Gastroesophageal sphincter (tissue), 4 donors: Measurements from ENCODE around the gene NRXN3. TPM values are rescaled to one million over a fixed set of nuclear protein-coding genes. Genes with fewer than 3 reads are reported as not detected.
"Not testable (repeated sequence)": the region's sequence is repeated elsewhere in the genome, so short reads cannot be mapped to it uniquely, and the experiment has no call there.

Source experiments
- ATAC-seq: fragments of 150-250 bp; one replicate; pipeline ENCODE4 v1.9.1; 2016; ENCODE audit warnings: mild to moderate bottlenecking, moderate library complexity
- H3K27ac ChIP-seq, 4 donors: fragments of 200-600 bp; sonication (generic) in 3 of 4; 1 replicate in 3 of 4; 2 replicates in 1 of 4; pipeline ENCODE4 v1.5.1; 2016 to 2019
- H3K27me3 ChIP-seq: fragments of 200-600 bp; sonication (generic); one replicate; pipeline ENCODE4 v1.5.1; 2019
- H3K36me3 ChIP-seq, 2 donors: fragments of 200-600 bp; sonication (generic); one replicate each; pipeline ENCODE4 v1.5.1; 2019; ENCODE audit warnings: control low read depth in 1 of 2
- H3K4me1 ChIP-seq, 3 donors: fragments of 200-600 bp; sonication (generic); 1 replicate in 2 of 3; 2 replicates in 1 of 3; pipeline ENCODE4 v1.5.1; 2016 to 2019; ENCODE audit warnings: control low read depth in 2 of 3
- H3K4me3 ChIP-seq, 2 donors: fragments of 200-600 bp; sonication (generic); one replicate each; pipeline ENCODE4 v1.5.1; 2019; ENCODE audit warnings: mild to moderate bottlenecking in 1 of 2, moderate library complexity in 1 of 2
- H3K9me3 ChIP-seq, 3 donors: fragments of 200-600 bp; sonication (generic); one replicate each; pipeline ENCODE4 v1.5.1; 2017 to 2019; ENCODE audit warnings: control low read depth in 2 of 3
- CTCF ChIP-seq, 4 experiments: fragments of 200-600 bp in 2 of 4; fragments of 450-650 bp in 2 of 4; sonication (generic) in 1 of 4; IDR thresholded peaks; one replicate each; pipeline ENCODE4 v1.5.1; 2017 to 2019; ENCODE audit warnings: antibody characterized with exemption in 4 of 4, mild to moderate bottlenecking in 2 of 4, moderate library complexity in 2 of 4
- EP300 ChIP-seq: sonication (generic); formaldehyde crosslinking; IDR thresholded peaks from one replicate; pipeline ENCODE4 v1.6.1; 2017; ENCODE audit warnings: antibody characterized with exemption, mild to moderate bottlenecking
- POLR2A ChIP-seq, 2 donors: fragments of 450-650 bp; IDR thresholded peaks; one replicate each; pipeline ENCODE4 v1.6.1; 2017; ENCODE audit warnings: antibody characterized with exemption in 2 of 2, mild to moderate bottlenecking in 2 of 2, moderate library complexity in 1 of 2
- POLR2AphosphoS5 ChIP-seq: sonication (generic); formaldehyde crosslinking; IDR thresholded peaks from one replicate; pipeline ENCODE4 v1.6.1; 2017; ENCODE audit warnings: antibody characterized with exemption
- WGBS, 2 donors: methylation state at CpG; one replicate each; pipeline ENCODE4 v1.1.5; 2018; ENCODE audit warnings: low coverage in 1 of 2; 5-methylcytosine and 5-hydroxymethylcytosine counted together
- total RNA-seq, 4 donors: library from RNA; depleted of rRNA; stranded (reverse); fragments of >200 nt; gene quantifications; one replicate each; pipeline ENCODE4 v1.1.0, GENCODE V29; 2016

The NRXN3 gene
- total RNA-seq, 4 donors from 2014 or later, result 74.2 to 192 (median 98.2) TPM

DNA sequence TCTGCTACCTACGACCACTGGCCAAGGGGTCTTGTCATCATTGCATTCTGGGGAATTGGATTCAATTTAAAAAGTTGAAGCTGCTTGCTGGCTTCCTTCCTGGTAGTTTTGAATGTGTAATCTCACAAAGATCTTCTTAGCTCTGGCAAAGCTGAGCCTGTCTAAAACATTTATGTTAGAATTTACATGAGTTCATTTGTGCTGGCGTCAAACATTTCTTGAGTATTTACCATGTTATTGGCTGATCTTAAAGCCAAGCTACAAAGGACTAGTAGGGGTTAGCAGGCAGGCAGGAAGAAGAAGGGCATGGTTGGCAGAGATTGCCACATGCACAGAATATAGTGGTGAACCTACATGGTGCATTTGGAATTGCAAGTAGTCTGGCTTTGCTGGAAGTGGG, 1596.3 kb downstream of the NRXN3 start:
- Histone ChIP-seq H3K27me3 (no peaks in the 10 kb centered on the region), H3K9me3 (no peaks in the 10 kb centered on the region), H3K36me3 (no peaks in the 10 kb centered on the region), H3K4me1 (no peaks in the 10 kb centered on the region), H3K27ac (no peak overlapping the region), H3K4me3 (no peak overlapping the region)
- TF ChIP-seq EP300 (no peak), POLR2A (IDR thresholded peaks at IDR 0.05) (no peak), POLR2AphosphoS5 (no peak), CTCF (IDR thresholded peaks at IDR 0.05) (no peak)
- no peak for ATAC-seq
- WGBS, 2 donors, result 74 to 89% methylated on average over 2 of the region's 2 CpGs

- 69 to 85% methylated on average over 1 of the region's 1 CpG for WGBS, 2 donors
- no peaks in the 10 kb centered on the region for H3K36me3 ChIP-seq
- no peaks in the 10 kb centered on the region for H3K27me3 ChIP-seq
- H3K4me3 ChIP-seq, result no peak overlapping the region
- H3K9me3 ChIP-seq, result no peaks in the 10 kb centered on the region
- no peaks in the 10 kb centered on the region for H3K4me1 ChIP-seq
- ATAC-seq, result no peak
- no peak overlapping the region for H3K27ac ChIP-seq
- no peak for TF ChIP-seq CTCF (IDR thresholded peaks at IDR 0.05)
- no peak for TF ChIP-seq POLR2AphosphoS5
- TF ChIP-seq EP300, result no peak
- no peak for TF ChIP-seq POLR2A (IDR thresholded peaks at IDR 0.05)
These were observed 1597.1 kb downstream of the NRXN3 start for GRCh38 chr14:79767251-79767650.

GRCh38 chr14:79767721-79768120, 1597.5 kb downstream of the NRXN3 start:
- not testable (repeated sequence) for H3K4me3 ChIP-seq, ATAC-seq, H3K27ac ChIP-seq, H3K36me3 ChIP-seq, H3K9me3 ChIP-seq, H3K4me1 ChIP-seq, H3K27me3 ChIP-seq
- 97 to 100% methylated on average over 4 to 9 of the region's 14 CpGs for WGBS, 2 donors

GRCh38 chr14:79781882-79782281, 1611.7 kb downstream of the NRXN3 start:
- Histone ChIP-seq H3K27ac (no peak overlapping the region), H3K4me1 (peaks cover 0 to 7% (median 0%) of the 10 kb centered on the region in 3 donors), H3K27me3 (no peaks in the 10 kb centered on the region), H3K36me3 (no peaks in the 10 kb centered on the region), H3K9me3 (no peaks in the 10 kb centered on the region), H3K4me3 (no peak overlapping the region)
- TF ChIP-seq CTCF (IDR thresholded peaks at IDR 0.05) (no peak), POLR2AphosphoS5 (no peak), POLR2A (IDR thresholded peaks at IDR 0.05) (no peak), EP300 (no peak)
- ATAC-seq, result no peak
- WGBS, 2 donors, result 29% methylated on average over 2 of the region's 2 CpGs

- no peaks in the 10 kb centered on the region for H3K9me3 ChIP-seq
- H3K36me3 ChIP-seq, result no peaks in the 10 kb centered on the region
- no peaks in the 10 kb centered on the region for H3K27me3 ChIP-seq
- no peak for TF ChIP-seq EP300
- no peak for TF ChIP-seq CTCF (IDR thresholded peaks at IDR 0.05)
- TF ChIP-seq POLR2A (IDR thresholded peaks at IDR 0.05), result no peak
- TF ChIP-seq POLR2AphosphoS5, result no peak
- H3K4me3 ChIP-seq, result no peak overlapping the region
- WGBS, 2 donors, result 32 to 49% methylated on average over 2 to 4 of the region's 4 CpGs
- no peak for ATAC-seq
- H3K4me1 ChIP-seq, result peaks cover 0 to 7% (median 0%) of the 10 kb centered on the region in 3 donors
- H3K27ac ChIP-seq, result no peak overlapping the region
These were observed 1612.9 kb downstream of the NRXN3 start for GRCh38 chr14:79783041-79783440.
